HG03457 (cell line): ENCODE data around the gene MAGI1.

Experiments used
- ATAC-seq: cut with Tn5 transposase; IDR thresholded peaks from one replicate; pipeline ENCODE4 v1.9.1; 2021; ENCODE audit warnings: moderate number of reproducible peaks; ENCODE audit not compliant: unreplicated experiment

The MAGI1 gene

GRCh38 chr3:65503776-65504175, 534.9 kb downstream of the MAGI1 start:
- no peak for ATAC-seq

- no peak for ATAC-seq
These were observed 536.2 kb downstream of the MAGI1 start for GRCh38 chr3:65502526-65502925.

- ATAC-seq: no peak
These were observed 538.1 kb downstream of the MAGI1 start for GRCh38 chr3:65500398-65501306.

GRCh38 chr3:65497846-65498245, 540.9 kb downstream of the MAGI1 start:
- no peak for ATAC-seq

- ATAC-seq: no peak
These were observed 541.5 kb downstream of the MAGI1 start for GRCh38 chr3:65497236-65497635.

GRCh38 chr3:65493938-65494337, 544.8 kb downstream of the MAGI1 start:
- no peak for ATAC-seq

- no peak for ATAC-seq
These were observed 545.3 kb downstream of the MAGI1 start for GRCh38 chr3:65493371-65493882.

- no peak for ATAC-seq
These were observed 546.5 kb downstream of the MAGI1 start for GRCh38 chr3:65492249-65492648.

- no peak for ATAC-seq
These were observed 548.6 kb downstream of the MAGI1 start for GRCh38 chr3:65490114-65490513.

- ATAC-seq: no peak
These were observed 549.5 kb downstream of the MAGI1 start for GRCh38 chr3:65489253-65489652.

GRCh38 chr3:65485826-65486469, 552.8 kb downstream of the MAGI1 start:
- ATAC-seq: no peak

- ATAC-seq: no peak
These were observed 553.8 kb downstream of the MAGI1 start for GRCh38 chr3:65484964-65485363.

GRCh38 chr3:65483480-65483879, 555.2 kb downstream of the MAGI1 start:
- no peak for ATAC-seq

- no peak for ATAC-seq
These were observed 555.7 kb downstream of the MAGI1 start for GRCh38 chr3:65483011-65483410.

GRCh38 chr3:65481085-65481484, 557.6 kb downstream of the MAGI1 start:
- no peak for ATAC-seq

- ATAC-seq: no peak
These were observed 558.7 kb downstream of the MAGI1 start for GRCh38 chr3:65479990-65480389.

- no peak for ATAC-seq
These were observed 559.9 kb downstream of the MAGI1 start for GRCh38 chr3:65478551-65479500.

- ATAC-seq: no peak
These were observed 565.0 kb downstream of the MAGI1 start for GRCh38 chr3:65473736-65474135.

- no peak for ATAC-seq
These were observed 566.2 kb downstream of the MAGI1 start for GRCh38 chr3:65472501-65472900.

GRCh38 chr3:65466300-65466988, 572.3 kb downstream of the MAGI1 start:
- no peak for ATAC-seq
